NCI-H1417 (cell line): Measurements from ENCODE around the gene SHROOM4.
A peak's percentile ranks its signal among the peaks of the same experiment; 100 is the strongest.

Experiments used
- DNase-seq, 3 experiments: peaks; one replicate each; lab custom pipeline; 2025; lab: John Stamatoyannopoulos, UW

The SHROOM4 gene, protein sequence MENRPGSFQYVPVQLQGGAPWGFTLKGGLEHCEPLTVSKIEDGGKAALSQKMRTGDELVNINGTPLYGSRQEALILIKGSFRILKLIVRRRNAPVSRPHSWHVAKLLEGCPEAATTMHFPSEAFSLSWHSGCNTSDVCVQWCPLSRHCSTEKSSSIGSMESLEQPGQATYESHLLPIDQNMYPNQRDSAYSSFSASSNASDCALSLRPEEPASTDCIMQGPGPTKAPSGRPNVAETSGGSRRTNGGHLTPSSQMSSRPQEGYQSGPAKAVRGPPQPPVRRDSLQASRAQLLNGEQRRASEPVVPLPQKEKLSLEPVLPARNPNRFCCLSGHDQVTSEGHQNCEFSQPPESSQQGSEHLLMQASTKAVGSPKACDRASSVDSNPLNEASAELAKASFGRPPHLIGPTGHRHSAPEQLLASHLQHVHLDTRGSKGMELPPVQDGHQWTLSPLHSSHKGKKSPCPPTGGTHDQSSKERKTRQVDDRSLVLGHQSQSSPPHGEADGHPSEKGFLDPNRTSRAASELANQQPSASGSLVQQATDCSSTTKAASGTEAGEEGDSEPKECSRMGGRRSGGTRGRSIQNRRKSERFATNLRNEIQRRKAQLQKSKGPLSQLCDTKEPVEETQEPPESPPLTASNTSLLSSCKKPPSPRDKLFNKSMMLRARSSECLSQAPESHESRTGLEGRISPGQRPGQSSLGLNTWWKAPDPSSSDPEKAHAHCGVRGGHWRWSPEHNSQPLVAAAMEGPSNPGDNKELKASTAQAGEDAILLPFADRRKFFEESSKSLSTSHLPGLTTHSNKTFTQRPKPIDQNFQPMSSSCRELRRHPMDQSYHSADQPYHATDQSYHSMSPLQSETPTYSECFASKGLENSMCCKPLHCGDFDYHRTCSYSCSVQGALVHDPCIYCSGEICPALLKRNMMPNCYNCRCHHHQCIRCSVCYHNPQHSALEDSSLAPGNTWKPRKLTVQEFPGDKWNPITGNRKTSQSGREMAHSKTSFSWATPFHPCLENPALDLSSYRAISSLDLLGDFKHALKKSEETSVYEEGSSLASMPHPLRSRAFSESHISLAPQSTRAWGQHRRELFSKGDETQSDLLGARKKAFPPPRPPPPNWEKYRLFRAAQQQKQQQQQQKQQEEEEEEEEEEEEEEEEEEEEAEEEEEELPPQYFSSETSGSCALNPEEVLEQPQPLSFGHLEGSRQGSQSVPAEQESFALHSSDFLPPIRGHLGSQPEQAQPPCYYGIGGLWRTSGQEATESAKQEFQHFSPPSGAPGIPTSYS (N-terminal part only)

DNA sequence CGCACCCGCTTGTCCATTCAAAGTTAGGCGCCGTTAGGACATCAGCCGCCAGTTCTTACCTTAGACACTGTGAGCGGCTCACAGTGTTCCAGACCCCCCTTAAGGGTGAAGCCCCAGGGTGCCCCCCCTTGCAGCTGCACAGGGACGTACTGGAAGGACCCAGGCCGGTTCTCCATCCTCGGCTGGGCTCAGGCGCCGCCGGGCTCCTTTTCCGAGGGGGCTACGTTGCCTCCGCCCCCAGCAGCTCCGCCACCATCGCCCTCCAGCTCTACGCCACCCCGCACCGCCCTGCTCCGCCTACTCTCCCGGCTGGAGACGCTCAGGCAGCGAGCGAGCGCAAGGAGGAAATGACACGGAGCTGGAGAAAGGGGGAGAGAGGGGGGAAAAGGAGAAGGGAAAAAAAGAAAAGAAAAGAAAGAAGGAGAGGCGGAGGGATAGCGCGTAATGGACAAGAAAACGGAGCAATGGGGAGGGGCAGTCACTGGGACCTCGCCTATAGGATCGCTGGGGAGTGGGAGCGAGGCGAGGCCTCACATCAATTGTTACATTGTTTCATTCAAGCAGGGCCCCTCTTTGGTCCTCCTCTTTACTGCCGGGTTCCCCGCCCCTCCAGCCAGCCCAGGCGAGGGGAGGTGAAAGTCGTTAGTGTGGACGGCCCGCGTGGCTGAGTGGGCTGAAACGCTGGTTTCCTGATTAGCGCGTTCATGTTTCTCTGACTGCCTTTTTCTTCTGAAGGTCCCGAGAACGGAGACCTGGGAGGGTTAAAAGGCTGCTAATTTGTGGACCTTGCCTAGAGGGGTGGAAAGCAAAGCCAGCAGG lies at the start of gene SHROOM4:
Gene SHROOM4, minus strand, starts transcription at position 352 of the 819 bp plus-strand sequence. Its CDS starts 176 bp downstream, at position 176.
- DNase-seq, result no peak

DNA sequence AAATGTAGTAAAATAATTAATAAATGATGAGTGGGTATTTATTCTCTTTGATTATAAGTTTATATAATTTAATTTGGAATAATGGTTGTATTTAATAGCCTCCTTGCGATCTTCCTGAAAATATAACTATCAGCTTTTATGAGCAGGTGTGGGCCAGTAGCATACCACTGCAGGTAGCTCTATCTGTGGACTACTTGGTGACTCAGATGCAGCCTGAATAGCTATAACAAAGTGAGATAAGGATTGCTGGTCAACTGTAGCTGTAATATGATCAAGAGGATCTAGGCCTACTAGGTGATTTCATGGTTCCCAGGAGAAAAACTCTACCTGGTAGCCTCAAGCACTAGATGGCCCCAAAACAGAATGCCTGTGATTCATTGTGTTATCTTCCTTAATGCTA lies 49.5 kb upstream of the SHROOM4 start:
- DNase-seq, result no peak

DNA sequence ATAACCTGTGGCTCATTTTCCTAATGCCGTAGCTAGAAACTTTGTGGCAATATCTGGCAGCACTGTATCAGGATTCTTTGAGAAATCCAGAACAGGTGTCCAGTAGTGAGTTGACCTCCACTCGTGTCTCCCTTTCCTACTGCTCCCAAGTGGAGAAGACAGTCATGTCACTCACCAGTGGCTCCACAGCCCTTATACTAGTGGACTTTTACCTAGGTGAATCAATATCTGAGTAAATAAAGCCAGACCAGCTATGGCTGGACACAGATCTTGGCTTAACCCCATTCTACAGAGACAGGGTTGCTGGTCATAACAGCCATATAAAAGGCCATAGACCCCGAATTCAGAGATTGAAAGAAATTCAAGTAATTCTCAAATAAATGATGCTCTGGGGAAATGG lies 46.5 kb upstream of the SHROOM4 start:
- no peak for DNase-seq

DNA sequence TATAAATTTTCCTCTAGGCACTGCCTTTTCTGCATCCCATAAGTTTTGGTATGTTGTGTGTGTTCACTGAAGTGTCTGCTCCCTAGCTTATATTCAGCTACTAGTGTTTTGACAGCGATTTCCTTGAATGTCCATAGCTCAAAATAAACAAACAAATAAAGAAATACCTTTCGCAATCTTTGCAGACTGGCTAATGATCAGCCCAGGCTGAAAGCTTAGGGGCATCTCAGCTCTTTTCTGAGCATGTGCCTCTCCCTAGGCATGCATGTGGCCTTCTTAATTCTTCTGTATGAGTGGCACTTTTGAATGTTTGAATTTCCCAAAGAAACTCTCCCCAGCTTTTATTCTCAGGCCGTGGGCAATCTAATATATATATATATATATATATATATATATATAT lies 44.6 kb upstream of the SHROOM4 start:
- no peak for DNase-seq

DNA sequence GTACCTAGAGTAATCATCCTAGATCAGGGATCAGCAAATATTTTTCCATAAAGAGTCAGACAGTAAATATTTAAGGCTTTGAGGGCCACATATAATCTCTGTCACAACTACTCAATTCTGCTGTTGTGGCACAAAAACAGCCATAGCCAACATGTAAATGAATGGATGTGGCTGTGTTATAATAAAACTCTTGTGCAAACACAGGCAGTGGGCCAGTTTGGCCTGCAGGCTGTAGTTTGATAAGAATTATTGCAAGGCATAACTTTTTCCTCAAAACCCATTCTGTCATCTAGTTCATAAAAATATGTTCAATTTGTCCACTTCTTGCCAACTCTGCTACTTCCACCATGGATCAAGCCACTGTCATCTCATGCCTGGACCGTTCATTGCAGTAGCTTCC lies 39.4 kb upstream of the SHROOM4 start:
- DNase-seq, result no peak

DNA sequence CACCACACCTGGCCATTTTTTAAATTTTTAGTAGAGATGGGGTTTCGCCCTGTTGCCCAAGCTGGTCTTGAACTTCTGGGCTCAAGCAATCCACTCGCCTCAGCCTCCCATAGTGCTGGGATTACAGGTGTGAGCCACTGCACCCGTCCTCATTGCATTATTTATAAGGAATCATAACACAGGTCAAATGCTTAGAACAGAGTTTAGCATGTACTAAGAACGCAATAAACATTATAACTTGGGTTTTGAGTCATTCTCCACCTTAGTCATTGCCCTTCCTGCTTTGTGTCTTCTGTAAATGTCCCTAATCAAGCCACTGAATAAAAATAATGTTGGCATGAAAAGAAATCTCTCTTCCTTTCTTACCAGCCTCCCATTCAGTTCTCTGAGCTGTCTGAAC lies 38.5 kb upstream of the SHROOM4 start:
- DNase-seq, result no peak

DNA sequence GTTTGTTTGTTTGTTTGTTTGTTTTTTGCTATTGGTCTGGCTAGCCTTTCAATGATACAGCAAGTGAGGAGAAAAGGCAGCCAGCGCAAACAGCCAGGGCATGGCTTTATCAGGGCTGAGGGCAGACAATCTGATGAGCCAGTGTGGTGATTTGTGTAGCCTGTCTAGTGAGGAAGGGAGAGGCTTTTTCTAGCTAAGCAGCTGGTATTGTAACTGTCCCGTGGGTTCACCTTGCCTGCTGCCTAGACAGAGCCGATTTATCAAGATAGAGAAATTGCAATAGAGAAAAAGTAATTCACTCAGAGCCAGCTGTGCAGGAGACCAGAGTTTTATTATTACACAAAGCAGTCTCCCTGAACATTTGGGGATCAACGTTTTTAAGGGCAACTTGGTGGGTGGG lies 28.2 kb upstream of the SHROOM4 start:
- DNase-seq, result no peak

DNA sequence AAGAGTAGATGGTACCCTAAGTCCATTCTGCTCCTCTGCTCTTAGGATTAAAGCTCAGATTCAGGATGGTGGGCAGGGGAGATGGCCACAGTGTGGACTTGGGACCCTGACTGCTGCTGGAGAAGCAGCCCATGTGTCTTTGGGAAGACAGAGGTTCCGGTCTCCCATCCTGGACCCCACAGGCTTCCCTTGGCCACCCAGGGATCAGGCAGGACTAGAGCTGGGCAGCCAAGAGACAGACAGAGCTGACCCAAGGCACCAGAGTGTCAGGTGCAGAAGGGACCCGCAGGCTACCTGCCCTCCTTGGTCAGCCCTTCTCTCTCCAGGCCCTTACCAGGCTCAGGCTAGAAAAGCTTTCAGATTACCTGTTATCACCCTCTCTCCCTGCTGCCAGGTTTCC lies 25.7 kb upstream of the SHROOM4 start:
- no peak for DNase-seq

DNA sequence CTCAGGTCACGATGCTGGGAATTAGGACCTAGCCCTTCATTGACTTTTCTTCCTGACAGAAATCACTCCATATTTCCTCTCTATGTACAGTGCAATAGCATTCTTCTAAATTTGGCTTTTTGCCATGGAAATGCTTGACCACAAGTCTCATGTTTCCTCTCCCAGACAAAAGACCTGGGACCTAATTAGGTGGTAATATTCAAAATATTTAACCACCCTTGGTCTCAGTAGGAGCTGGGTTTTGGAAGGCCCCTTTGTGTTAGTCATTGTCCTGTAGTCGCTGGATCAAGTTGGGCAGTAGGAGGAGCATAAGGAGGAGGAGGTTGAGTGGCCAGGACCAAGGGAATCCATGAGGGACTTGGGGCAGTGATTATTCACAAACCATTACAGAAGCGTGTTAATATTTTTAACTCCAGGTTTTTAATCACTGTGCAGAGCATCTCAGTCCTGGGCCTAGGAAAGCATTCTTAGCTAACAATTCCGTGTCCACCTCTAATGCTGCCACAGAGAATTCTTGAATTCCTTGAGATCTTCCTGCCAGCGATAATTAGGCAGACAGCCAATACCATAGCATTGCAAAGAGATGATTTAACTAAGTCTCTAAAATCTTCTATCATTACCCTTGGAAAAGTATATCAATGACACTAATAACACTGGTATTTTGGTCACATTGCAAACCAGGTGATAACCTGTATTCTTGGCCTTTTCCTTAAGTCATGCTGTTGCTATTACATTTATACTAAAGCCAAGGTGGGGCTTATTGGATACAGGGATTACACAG lies 25.0 kb upstream of the SHROOM4 start:
- DNase-seq, result no peak

DNA sequence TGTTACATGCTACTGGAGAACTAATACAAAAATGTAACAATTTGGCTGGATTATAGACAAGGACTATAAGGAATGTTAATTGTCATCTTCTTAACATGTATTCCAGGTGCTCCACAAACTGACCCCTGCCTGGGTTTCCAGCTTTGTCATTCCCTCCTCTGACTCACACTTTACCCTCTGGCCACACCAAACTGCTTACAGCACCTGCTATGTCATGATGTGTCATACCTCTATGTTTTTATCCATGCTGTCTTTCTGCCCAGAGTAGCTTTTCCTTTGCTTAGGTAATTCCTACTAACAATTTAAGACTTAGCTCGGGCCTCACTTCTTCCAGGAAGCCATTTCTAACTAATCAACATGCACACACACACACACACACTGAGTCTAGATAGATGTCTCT lies 14.0 kb upstream of the SHROOM4 start:
- DNase-seq, result no peak

DNA sequence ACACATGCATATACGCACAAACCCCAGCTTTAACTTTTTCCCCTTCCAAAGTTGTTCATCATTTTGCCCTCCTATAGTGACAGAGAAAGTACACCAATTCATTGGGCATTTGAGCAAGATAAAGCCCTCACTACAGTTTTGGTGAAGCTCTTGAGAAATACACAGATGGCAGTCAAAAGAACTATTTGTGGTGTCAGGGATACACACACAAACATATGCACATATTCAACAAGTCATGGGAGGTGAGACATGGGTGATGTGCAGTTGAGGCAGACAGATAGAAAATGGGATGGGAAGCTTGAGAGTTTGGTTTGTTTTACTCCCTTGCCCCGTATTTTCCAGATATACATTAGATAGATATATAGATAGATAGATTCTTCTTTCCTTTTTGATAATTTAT lies 11.8 kb upstream of the SHROOM4 start:
- DNase-seq, result no peak

DNA sequence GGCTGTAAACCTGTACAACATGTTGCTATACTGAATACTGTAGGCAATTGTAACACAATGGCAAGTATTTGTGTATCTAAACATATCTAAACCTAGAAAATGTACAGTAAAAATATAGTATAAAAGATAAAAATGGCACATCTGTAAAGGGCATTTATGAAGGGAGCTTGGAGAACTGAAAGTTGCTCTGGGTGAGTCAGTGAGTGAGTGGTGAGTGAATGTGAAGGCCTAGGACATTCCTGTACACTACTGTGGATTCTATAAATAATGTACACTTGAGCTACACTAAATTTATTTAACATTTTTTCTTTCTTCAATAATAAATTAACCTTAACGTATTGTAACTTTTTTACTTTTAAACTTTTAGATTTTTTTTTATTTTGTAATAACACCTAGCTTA lies 5.0 kb upstream of the SHROOM4 start:
- DNase-seq, result no peak

DNA sequence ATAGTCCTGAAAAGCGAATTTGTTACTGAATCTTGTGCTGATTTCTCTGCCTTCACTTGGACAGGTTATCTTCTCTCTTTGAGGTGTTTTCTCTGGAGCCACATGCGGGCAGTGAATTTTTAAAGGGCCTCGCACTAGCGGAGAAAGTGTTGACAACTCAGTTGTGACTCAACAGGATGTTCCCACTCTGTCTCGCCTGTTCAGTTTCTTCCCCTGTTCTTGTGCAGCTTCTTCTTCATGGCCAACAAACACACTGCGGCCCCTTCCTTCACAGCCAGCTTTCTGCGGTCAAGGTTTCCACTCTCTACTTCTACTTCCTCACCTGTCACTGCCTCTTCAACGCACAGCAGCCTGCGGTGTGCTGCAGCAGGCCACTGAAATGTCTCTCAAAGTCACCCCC lies 1.1 kb upstream of the SHROOM4 start:
- DNase-seq, result no peak

DNA sequence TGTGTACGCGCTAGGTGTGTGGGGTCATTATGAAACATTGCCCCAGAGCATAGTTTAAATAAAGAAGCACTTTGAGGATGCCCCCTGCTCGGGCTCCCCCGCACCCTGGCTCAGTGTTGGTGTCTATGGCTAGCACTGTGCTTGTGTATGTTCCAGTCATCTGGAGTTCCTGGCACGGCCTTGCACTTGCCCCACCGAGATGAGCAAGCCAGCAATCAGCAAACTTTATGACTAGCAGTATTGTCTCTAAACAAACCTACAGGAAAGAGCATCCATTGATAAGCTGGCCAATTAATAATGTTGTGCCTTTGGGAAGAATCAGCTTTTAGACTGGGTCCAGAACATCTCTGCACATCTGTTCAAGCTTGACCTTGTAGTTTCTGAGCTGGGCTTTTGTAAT lies 707 bp upstream of the SHROOM4 start:
- DNase-seq, result no peak

DNA sequence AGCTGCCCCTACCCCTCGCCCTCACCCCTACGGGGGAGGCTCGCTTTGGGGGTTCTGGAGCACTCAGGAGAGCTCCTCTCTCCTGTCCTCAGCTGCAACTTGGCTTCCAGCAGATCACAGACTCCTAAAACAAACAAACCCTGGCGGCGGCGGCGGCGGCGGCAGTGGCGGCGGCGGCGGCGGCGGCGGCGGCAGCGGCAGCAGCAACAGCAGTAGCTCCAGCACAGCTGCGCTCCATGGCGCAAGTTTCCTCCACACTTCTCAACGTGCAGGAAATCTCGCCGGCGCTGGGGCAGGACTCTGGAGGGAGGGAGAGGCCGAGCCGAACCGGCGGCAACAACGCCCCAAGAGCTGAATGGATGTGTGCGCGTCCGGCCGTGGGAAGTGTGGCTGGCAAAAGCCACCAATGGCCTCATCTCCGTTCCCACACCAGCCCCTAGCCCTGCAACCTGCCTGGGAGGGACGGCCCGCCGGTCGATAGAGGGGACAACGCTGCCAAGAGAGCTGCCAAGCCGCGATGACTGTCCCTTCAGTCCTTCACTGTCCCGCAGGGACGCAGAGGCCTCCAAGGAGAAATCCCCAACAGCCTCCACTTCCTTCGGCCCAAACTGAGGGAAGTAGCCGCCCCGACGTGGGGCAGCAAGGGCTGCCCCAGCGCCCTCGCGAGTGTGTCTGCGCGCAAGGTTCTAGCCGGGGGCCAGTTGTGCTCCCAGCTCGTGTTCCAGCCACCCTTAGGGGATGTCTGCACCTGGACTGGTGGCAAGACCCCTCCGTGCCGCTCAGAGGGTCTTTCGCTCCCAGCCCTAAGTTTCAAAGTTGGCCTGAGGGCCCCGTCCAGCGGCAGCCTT lies 775 bp downstream of the SHROOM4 start:
- peak in 2 of 3 experiments; percentile 7 to 8 for DNase-seq

DNA sequence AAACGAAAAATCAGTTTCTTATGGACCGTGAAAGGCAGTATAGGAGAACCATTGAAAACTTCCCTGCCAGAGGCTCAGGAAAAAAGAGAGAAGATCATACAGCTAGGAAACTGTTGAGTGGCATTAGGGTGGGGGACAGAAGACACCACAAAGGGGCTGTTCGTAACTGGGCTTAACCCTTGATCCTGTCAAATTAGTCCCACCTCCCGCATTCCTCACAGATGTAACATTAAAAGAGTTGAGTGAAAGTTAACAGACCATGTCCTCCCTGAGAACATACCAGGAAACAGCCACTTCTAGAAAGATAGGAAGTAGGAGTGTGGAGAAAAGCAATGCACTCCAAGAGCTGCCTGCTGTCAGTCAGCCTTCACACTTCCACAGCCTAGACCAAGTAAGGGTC lies 8.7 kb downstream of the SHROOM4 start:
- DNase-seq, result no peak

DNA sequence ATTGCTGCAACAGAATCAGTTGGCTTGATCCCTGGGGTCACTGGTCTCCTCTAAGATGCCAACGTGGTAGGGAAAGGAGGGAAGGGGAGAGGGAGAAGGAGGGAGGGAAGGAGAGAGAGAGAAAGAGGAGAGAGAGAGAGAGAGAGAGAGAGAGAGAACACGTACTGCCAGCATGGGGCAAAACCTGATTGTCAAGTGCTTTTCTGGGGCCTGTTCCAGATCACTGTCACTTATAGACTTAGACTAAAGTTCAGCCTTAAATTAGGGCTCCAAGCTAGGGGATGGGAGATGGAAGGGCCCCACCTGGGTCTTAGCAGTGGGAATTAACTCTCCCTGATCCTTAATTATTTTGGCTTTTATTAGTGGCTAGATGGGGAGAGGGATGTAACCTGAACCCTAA lies 12.9 kb downstream of the SHROOM4 start:
- DNase-seq, result no peak

DNA sequence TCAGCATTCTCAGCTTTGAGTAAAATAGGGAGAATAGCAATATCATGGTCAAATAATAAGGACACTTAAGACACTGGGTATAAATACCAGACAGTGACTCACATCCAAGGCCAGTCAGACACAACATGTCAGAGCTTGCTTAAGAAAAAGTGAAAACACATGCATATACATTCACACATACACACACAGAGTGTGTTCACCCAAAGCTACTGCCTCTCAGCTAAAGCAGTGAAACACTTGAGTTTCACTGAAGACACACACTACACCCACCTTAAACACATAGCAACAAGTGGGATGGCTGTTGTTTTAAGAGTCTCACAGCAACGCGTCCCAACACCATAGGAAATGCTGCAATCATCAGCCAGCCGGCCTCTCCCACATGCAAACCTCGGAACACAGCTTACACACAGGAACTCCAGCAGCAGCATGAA lies 14.4 kb downstream of the SHROOM4 start:
- DNase-seq, result no peak

DNA sequence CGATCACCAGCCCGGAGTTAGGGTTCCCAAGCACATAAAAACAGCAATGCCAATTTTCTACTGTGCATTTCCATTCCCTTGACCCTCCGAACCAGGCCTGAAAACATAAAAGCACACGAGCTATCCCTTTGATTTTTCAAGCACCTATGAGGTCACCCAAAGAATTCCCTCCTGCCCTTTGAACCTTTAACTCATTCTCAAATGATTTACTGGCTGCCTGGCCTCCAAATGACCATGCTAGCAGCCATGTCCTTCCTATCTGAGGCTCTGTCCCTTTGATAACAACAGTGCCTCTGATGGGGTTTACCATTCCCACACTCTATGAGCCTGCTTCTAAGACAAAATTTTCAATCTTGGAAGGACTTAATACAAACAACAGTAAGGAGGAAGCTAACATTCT lies 15.2 kb downstream of the SHROOM4 start:
- no peak for DNase-seq

DNA sequence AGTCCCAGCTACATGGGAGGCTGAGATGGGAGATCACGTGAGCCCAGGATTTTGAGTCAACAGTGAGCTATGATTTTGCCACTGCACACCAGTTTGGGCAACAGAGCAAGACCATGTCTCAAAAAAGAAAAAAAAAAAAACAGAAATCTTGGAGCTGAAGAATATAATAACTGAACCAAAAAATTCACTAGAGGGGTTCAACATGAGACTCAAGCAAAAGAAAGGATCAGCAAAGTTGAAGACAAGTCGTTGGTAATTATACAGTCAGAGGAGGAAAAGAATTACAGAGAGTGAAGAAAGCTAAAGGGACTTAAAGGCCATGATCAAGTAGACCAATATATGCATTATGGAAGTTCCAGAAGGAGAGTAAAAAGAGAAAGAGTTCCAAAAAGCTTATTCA lies 26.9 kb downstream of the SHROOM4 start:
- no peak for DNase-seq
